RWPE1 (cell line): Measurements from ENCODE around the gene KCNMA1.

ENCODE experiments used
- CTCF ChIA-PET: fragments of 350-600 bp; sonication (Branson Sonifier 250); formaldehyde crosslinking; extraction: SDS; loops from one replicate; lab custom pipeline; 2021; lab: Yijun Ruan, JAX
- POLR2A ChIA-PET: fragments of 400-600 bp; formaldehyde crosslinking; extraction: SDS; loops from one replicate; lab custom pipeline; 2020; ENCODE audit warnings: antibody characterized with exemption; ENCODE audit not compliant: low non-redundant PET; lab: Yijun Ruan, JAX
- DNase-seq: peaks from one replicate; pipeline ENCODE4 v3.0.0; 2012; ENCODE audit warnings: low spot score
- H3K27ac ChIP-seq: fragments of 450-650 bp; 2 replicates; pipeline ENCODE4 v1.5.1; 2017
- CTCF ChIP-seq: fragments of 450-650 bp; conservative IDR thresholded peaks from 2 replicates; pipeline ENCODE4 v1.5.1; 2017; ENCODE audit warnings: low read depth, mild to moderate bottlenecking

The KCNMA1 gene

DNA sequence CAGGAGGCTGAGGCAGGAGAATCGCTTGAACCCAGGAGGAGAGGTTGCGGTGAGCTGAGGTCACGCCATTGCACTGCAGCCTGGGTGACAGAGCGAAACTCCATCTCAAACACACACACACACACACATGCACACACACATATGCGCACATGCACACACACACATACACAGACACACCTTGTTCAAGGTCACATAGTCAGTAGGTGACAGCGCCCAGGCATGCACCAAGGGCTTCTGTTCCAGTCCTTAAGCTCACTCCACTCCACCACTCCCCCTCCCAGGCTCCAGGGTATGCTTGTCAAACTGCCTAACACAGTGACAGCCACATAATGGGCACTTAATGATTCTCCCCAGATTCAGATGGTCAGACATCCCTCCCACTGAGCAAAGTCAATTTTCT is 37.0 kb downstream of the KCNMA1 start:
- ChIA-PET POLR2A (no interaction called here), CTCF (interaction anchor here (0.6 kb wide), 1 partner anchor 1566 kb away, joined by 3 read pairs; no protein-coding TSS in a partner anchor)
- H3K27ac ChIP-seq, result no peak overlapping the region
- TF ChIP-seq CTCF, result no peak
- no peak for DNase-seq

- ChIA-PET CTCF (interaction anchor here (0.6 kb wide), 1 partner anchor 408 kb away, joined by 3 read pairs; no protein-coding TSS in a partner anchor), POLR2A (no interaction called here)
- H3K27ac ChIP-seq, result no peak overlapping the region
- no peak for DNase-seq
- TF ChIP-seq CTCF, result no peak
These were observed 38.0 kb downstream of the KCNMA1 start for GRCh38 chr10:77599651-77600050.

GRCh38 chr10:77598606-77599005 is 39.0 kb downstream of the KCNMA1 start:
- POLR2A ChIA-PET, result no interaction called here
- DNase-seq, result no peak
- TF ChIP-seq CTCF, result no peak
- CTCF ChIA-PET, result no interaction called here
- no peak overlapping the region for H3K27ac ChIP-seq

DNA sequence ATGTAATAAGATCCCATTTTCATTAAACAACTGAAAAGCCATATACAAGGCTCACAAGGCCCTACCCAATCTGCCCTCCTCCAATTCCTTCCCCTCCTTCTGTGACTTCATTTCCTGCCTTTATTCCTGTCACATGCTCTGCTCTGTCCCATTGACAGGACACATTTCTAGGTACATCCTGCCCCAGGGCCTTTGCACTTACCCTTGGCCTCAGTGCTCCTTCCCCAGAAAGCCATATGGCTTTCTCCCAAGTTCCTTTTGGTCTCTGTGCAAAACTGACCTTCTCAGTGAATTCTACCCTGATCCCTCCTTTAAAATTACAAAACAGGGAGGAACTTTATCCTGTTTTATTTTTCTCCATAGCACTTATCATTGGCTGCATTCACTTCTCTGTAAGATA is 40.0 kb downstream of the KCNMA1 start:
- no peak for DNase-seq
- ChIA-PET CTCF (no interaction called here), POLR2A (no interaction called here)
- H3K27ac ChIP-seq, result no peak overlapping the region
- no peak for TF ChIP-seq CTCF

GRCh38 chr10:77594471-77594783 is 43.2 kb downstream of the KCNMA1 start:
- POLR2A ChIA-PET, result no interaction called here
- peak overlapping the region; percentile 69 for H3K27ac ChIP-seq
- CTCF ChIA-PET, result no interaction called here
- DNase-seq, result no peak
- TF ChIP-seq CTCF, result no peak

DNA sequence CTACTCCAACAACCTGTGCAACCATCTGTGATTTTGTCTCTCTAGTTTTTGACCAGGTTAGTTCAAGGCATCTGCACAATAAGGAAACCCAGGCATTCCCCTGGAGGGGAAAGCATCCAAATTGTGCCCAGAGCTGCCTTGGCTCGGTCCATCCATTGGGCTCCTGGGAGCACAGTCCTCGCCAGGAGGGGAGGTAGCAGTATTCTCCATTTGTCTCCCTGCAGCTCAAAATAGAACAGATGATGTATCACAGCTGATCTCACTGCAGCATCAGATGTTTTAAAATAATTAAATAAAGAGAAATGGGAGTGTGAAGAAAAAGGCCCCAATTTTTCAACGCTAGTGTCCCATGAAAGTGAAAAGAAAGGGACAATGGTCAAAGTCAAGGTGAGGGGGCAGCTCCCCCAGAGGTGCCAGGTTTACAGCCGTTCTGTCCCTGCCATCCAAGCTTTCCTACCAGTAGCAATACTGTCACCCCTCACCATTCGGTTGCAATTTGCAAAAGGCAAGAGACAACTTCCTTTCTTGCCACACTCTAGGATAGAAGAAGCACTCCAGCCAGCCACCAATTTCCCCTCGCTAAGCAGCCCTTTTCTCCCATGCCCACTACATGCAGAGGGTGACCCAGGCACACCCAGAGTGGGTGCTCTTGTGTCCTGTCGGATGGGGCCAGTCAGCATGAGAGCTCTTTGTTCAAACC is 43.7 kb downstream of the KCNMA1 start:
- H3K27ac ChIP-seq, result peak overlapping the region; percentile 69
- ChIA-PET CTCF (no interaction called here), POLR2A (no interaction called here)
- no peak for TF ChIP-seq CTCF
- no peak for DNase-seq
